IPS-15b (cell line): Measurements from ENCODE around the gene LANCL3.
"Not testable (repeated sequence)": the region's sequence is repeated elsewhere in the genome, so short reads cannot be mapped to it uniquely, and the experiment has no call there.

Experiments
- H3K27me3 ChIP-seq: one replicate; pipeline ENCODE4 v1.6.1; 2013; ENCODE audit warnings: low read length; ENCODE audit not compliant: control insufficient read depth, insufficient read depth
- H3K36me3 ChIP-seq: one replicate; pipeline ENCODE4 v1.6.1; 2013; ENCODE audit warnings: low read length; ENCODE audit not compliant: control insufficient read depth, insufficient read depth
- H3K4me1 ChIP-seq: one replicate; pipeline ENCODE4 v1.6.1; 2013; ENCODE audit warnings: mild to moderate bottlenecking, low read length; ENCODE audit not compliant: control insufficient read depth, insufficient read depth
- H3K4me3 ChIP-seq: one replicate; pipeline ENCODE4 v1.5.1; 2013; ENCODE audit warnings: low read depth, low read length
- H3K9ac ChIP-seq: one replicate; pipeline ENCODE4 v1.6.1; 2013; ENCODE audit warnings: low read depth, mild to moderate bottlenecking, low read length
- H3K9me3 ChIP-seq: one replicate; pipeline ENCODE4 v1.6.1; 2013; ENCODE audit warnings: mild to moderate bottlenecking, low read length; ENCODE audit not compliant: control insufficient read depth, insufficient read depth

The LANCL3 gene

DNA sequence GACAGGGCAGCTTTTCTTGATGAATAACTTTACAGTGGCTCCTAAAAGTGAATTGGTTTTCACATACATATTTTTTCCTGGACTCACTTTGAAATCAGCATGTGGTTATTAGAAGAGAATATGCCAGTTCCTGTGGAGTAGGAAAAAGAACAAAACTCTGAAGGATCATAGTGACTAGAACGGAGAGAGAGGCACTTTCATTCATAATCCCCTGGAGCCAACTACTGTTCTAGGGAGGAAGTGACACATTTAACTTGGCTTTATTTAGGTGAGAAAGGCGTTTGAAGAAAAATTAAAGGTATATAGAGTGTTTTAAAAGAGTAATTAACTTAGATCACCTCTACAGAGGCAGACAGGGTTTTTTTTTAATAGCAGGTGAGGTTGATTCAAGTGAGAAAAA lies 1.7 kb downstream of the LANCL3 start:
- H3K36me3 ChIP-seq, H3K4me1 ChIP-seq, H3K9ac ChIP-seq, H3K4me3 ChIP-seq, H3K9me3 ChIP-seq, H3K27me3 ChIP-seq: not testable (repeated sequence)

DNA sequence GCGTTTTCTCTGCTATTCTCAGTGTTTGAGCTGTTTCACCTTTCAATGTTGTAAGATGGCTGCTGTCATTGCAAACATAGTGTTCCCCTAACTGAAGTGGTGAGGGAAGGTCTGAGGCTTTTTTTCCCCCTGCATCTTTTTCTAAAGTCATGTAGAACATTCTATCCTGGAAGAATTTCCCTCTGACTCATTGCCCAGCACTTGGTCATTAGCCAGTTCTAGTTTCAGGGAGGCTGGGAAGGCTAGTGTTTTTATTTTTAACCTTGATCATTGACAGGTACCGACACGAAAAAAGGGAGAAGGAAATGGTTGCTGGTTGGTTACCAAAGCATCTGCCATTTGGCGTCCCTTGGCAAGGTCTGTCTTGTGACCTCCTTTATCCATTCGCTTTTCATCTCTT lies 6.6 kb downstream of the LANCL3 start:
- no peak overlapping the region for H3K9ac ChIP-seq
- H3K9me3 ChIP-seq: no peaks in the 10 kb centered on the region
- H3K27me3 ChIP-seq: no peaks in the 10 kb centered on the region
- H3K4me1 ChIP-seq: peaks cover 8% of the 10 kb centered on the region
- H3K36me3 ChIP-seq: no peaks in the 10 kb centered on the region
- no peak overlapping the region for H3K4me3 ChIP-seq

DNA sequence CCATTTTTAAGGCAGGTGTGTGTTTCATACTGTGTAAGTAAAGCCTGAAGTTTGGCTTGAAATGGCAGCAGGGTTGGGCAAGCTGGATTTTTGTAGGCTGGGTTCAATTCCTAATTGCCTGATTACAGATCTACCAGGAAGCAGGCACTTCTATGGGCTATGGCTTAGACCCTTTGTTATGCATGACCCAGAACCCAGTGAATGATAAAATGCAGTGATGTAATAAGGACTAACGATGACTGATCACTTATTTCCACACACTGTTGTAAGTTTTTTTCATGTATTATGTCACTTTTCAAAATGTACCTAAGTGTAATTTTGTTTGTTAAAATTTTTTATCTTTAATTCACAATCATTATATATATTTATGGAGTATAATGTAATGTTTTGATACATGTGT lies 8.6 kb downstream of the LANCL3 start:
- Histone ChIP-seq H3K4me3 (no peak overlapping the region), H3K9ac (no peak overlapping the region), H3K27me3 (no peaks in the 10 kb centered on the region), H3K9me3 (no peaks in the 10 kb centered on the region), H3K4me1 (peaks cover 4% of the 10 kb centered on the region), H3K36me3 (no peaks in the 10 kb centered on the region)

DNA sequence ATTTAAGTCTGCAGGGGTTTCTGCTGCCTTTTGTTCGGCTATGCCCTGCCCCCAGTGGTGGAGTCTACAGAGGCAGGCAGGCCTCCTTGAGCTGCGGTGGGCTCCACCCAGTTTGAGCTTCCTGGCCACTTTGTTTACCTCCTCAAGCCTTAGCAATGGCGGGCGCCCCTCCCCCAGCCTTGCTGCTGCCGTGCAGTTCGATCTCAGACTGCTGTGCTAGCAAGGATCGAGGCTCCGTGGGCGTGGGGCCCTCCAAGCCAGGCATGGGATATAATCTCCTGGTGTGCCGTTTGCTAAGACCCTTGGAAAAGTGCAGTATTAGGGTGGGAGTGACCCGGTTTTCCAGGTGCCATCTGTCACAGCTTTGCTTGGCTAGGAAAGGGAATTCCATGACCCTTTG lies 15.9 kb downstream of the LANCL3 start:
- not testable (repeated sequence) for H3K4me1 ChIP-seq, H3K4me3 ChIP-seq, H3K27me3 ChIP-seq, H3K9ac ChIP-seq, H3K9me3 ChIP-seq, H3K36me3 ChIP-seq

DNA sequence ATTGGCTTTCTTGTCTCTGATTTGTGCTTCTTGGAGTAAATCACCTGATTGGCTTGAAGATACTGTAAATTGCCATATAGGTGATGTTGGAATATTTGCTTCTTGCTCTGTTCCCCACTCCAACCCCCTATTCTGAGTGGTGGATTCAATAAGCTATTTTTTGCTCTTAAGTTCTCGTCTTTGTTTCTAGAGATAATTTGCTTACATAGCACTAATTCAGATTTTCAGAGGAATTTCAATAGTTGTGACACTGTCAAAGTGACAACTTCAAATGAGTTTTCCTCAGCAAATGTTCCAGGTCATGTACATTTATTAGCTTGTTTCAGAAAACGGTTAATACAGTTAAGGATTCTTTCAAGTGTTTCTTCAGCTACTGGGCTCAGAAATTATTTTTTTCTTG lies 18.6 kb downstream of the LANCL3 start:
- no peaks in the 10 kb centered on the region for H3K36me3 ChIP-seq
- no peak overlapping the region for H3K4me3 ChIP-seq
- no peaks in the 10 kb centered on the region for H3K27me3 ChIP-seq
- H3K4me1 ChIP-seq: no peaks in the 10 kb centered on the region
- H3K9ac ChIP-seq: no peak overlapping the region
- peaks cover 2% of the 10 kb centered on the region for H3K9me3 ChIP-seq

DNA sequence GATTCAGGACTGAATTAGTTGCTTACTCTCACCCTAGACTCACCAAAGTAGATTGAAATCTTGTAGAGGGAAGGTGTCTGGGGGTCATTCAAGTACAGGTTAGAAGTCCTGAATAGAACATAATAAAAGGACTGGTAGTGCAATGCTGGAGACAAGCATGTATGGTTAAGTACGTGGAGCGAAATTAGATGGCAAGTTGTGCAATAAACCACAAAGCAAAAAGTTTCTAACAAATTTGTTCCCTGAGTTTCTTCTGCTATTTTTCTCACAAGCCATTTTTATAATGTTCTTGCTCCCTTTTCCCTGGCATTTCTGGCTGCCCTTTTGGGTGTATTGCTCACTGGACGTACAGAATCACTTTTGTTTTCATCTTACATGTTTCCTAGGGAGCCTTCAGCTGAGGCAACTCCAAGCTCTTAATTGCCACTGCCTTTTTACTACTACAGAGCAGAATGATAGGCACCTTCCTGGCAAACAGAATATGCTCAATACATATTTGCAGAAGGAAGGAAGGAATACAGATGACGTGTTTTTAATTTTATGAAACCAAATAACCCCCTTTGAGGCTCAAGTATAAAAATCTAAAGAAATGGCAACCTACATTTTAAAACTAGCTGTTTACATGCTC lies 23.4 kb downstream of the LANCL3 start:
- Histone ChIP-seq H3K27me3 (no peaks in the 10 kb centered on the region), H3K9ac (no peak overlapping the region), H3K36me3 (no peaks in the 10 kb centered on the region), H3K4me1 (no peaks in the 10 kb centered on the region), H3K9me3 (no peaks in the 10 kb centered on the region), H3K4me3 (no peak overlapping the region)

DNA sequence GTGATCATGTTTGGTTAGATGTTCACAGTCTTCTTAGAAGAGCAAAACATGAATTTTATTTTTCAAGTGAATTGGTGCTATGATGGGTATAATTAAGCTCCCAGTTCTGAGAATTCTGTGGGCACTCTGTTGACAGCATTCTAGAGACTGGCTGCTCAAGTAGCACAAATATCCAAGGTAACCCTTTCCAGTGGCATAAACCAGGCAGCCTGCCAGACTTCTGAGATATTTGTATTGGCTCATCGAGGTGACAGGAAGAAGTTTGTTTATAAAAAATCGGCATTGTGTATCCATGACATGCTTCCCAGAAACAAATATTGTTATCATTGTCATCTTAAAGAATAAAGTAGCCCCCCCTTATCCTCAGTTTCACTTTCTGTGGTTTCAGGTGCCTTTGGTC lies 28.3 kb downstream of the LANCL3 start:
- Histone ChIP-seq H3K4me1 (no peaks in the 10 kb centered on the region), H3K9me3 (no peaks in the 10 kb centered on the region), H3K27me3 (no peaks in the 10 kb centered on the region), H3K9ac (no peak overlapping the region), H3K36me3 (no peaks in the 10 kb centered on the region), H3K4me3 (no peak overlapping the region)

DNA sequence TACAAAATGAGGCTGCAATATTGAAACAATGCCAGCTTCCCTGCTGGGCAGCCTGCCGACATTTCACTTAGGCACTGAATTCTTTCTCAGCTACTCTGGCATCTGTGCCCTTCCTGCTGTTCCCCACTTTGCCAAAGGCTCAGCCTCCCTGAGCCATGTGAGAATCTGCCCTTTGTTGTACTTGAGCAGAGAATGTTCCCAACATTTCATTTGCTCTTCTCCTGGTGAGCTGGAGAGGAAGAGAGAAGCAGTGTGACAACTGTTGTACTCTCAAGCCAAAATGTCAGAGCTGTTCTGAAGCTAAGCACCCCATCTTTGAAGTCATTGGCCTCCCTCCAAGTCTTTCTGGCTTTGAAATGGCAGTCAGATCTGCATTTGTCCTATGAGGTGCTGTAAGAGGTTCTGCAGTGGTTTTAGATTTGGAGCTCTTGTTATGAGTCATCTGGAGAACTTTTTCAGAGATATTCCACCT lies 32.5 kb downstream of the LANCL3 start:
- no peaks in the 10 kb centered on the region for H3K9me3 ChIP-seq
- H3K9ac ChIP-seq: no peak overlapping the region
- H3K4me1 ChIP-seq: peaks cover 8% of the 10 kb centered on the region
- H3K36me3 ChIP-seq: no peaks in the 10 kb centered on the region
- H3K4me3 ChIP-seq: no peak overlapping the region
- H3K27me3 ChIP-seq: no peaks in the 10 kb centered on the region

DNA sequence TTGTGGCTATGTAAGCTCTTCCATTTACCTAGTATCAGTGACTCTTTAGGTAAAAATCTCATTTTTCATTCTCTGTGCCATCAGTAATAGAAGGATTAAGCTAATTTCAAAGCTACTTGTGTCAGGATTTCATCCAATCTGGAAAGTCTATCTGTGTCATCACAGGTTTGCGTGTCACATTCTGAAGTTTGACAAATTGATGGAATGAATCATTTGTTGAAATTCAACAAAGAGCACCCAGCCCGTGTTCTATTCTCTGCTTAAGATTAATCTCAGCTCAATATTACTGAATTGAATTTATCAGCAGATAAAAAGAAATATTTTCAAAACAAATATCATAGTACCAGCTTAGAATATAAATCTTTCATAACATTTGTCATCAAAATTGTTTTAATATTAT lies 35.8 kb downstream of the LANCL3 start:
- no peak overlapping the region for H3K4me3 ChIP-seq
- H3K27me3 ChIP-seq: no peaks in the 10 kb centered on the region
- peaks cover 8% of the 10 kb centered on the region for H3K4me1 ChIP-seq
- H3K9me3 ChIP-seq: no peaks in the 10 kb centered on the region
- no peak overlapping the region for H3K9ac ChIP-seq
- no peaks in the 10 kb centered on the region for H3K36me3 ChIP-seq

DNA sequence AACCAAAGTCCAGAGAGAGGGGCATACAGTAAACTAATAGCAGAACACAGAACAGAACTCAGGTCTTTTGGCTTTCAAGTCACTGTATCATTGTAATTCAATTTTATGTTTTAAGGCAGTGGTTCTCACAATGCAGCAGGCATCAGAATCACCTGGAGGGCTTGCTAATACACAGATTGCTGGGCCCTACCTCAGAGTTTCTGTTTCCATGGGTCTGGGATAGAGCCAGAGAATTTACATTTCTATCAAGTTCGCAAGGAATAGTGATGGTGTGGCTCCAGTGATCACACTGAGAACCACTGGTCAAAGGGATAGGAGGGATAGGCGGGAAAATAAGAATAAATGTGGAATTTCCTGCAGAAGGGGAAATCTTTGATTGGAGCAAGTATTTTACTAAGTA lies 36.7 kb downstream of the LANCL3 start:
- no peak overlapping the region for H3K4me3 ChIP-seq
- peaks cover 8% of the 10 kb centered on the region for H3K4me1 ChIP-seq
- H3K9me3 ChIP-seq: no peaks in the 10 kb centered on the region
- H3K36me3 ChIP-seq: no peaks in the 10 kb centered on the region
- H3K9ac ChIP-seq: no peak overlapping the region
- H3K27me3 ChIP-seq: no peaks in the 10 kb centered on the region

DNA sequence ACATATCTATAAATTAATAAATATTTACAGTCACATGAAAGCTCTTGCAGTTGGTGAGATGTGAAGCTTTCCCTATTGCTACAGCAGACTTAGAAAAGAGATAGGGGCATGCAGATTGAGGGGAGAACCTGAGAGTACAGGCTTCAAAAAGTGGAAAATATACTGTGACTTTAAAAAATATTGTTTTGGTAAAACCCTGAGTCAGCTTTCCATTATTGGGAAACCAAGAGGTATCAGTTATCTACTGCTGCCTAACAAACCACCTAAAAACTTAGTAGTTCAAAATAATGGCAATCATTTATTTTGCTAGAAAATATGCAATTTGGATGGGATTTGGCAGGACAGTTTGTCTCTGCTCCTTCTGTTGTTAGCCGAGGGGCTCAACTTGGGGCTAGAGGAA lies 38.3 kb downstream of the LANCL3 start:
- Histone ChIP-seq H3K4me3 (no peak overlapping the region), H3K9me3 (no peaks in the 10 kb centered on the region), H3K27me3 (no peaks in the 10 kb centered on the region)

DNA sequence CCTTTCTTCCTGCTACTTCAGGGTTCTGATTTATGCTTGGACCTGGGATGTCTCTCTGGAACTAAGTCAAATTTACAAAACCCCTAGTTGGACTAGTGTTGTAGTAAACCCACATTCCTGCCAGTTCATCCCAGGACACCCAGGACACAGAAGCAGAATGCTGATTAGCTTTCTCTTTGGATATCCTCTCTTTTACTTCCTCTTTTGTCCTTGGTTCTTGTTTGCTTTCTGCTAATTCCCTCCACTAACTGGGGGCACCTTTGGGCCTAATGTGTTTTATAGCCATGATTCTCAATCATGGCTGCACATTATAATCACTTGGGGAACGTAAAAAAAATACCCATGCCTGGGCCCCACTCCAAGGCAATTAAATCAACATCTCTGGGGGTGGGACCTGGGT lies 42.5 kb downstream of the LANCL3 start:
- no peaks in the 10 kb centered on the region for H3K4me1 ChIP-seq
- H3K36me3 ChIP-seq: no peaks in the 10 kb centered on the region
- no peak overlapping the region for H3K9ac ChIP-seq
- no peak overlapping the region for H3K4me3 ChIP-seq
- H3K9me3 ChIP-seq: no peaks in the 10 kb centered on the region
- no peaks in the 10 kb centered on the region for H3K27me3 ChIP-seq

More for the DNA sequence above, 38.3 kb downstream of the LANCL3 start:
- H3K36me3 ChIP-seq: no peaks in the 10 kb centered on the region
- H3K4me1 ChIP-seq: peaks cover 8% of the 10 kb centered on the region
- no peak overlapping the region for H3K9ac ChIP-seq
